ENCODE results near the gene A2M.

- TF ChIP-seq RAD21 (IDR thresholded peaks at IDR 0.05; ENCODE audit: low read length) = no peak
- TF ChIP-seq POLR2A (IDR thresholded peaks at IDR 0.05; ENCODE audit: low read depth, low read length) = no peak
- no peak for TF ChIP-seq CTCF (conservative IDR thresholded peaks at IDR 0.05; ENCODE audit: low read depth, low read length)
- TF ChIP-seq MAZ (IDR thresholded peaks at IDR 0.05; ENCODE audit: borderline replicate concordance, low read depth, low read length) = no peak
- no peak for TF ChIP-seq BHLHE40 (IDR thresholded peaks at IDR 0.05; ENCODE audit: low read depth, low read length)
- TF ChIP-seq SMC3 (IDR thresholded peaks at IDR 0.05; ENCODE audit: low read depth, low read length) = no peak
- no peak for TF ChIP-seq RFX5 (IDR thresholded peaks at IDR 0.05; ENCODE audit: low read depth, low read length)
- no peak for TF ChIP-seq RCOR1 (IDR thresholded peaks at IDR 0.05; ENCODE audit: insufficient replicate concordance, low read length)
- TF ChIP-seq USF2 (IDR thresholded peaks at IDR 0.05; ENCODE audit: low read depth, low read length) = no peak
- no peak for TF ChIP-seq MAFK (IDR thresholded peaks at IDR 0.05; ENCODE audit: low read depth, low read length)
- TF ChIP-seq ELK1 (IDR thresholded peaks at IDR 0.05; ENCODE audit: borderline replicate concordance, low read depth, low read length) = no peak
- no peak for TF ChIP-seq FOS (IDR thresholded peaks at IDR 0.05; ENCODE audit: low read depth, low read length)
- no peak for TF ChIP-seq CHD1 (IDR thresholded peaks at IDR 0.05; ENCODE audit: low read depth, low read length)
These were observed 8.2 kb upstream of the A2M start for GRCh38 chr12:9123781-9124382.
